Measurements from ENCODE around the gene NRXN2. TPM values are rescaled to one million over a fixed set of nuclear protein-coding genes. Genes with fewer than 3 reads are reported as not detected.

Gene NRXN2
- total RNA-seq, 1 experiment from 2014 or later: not detected

DNA sequence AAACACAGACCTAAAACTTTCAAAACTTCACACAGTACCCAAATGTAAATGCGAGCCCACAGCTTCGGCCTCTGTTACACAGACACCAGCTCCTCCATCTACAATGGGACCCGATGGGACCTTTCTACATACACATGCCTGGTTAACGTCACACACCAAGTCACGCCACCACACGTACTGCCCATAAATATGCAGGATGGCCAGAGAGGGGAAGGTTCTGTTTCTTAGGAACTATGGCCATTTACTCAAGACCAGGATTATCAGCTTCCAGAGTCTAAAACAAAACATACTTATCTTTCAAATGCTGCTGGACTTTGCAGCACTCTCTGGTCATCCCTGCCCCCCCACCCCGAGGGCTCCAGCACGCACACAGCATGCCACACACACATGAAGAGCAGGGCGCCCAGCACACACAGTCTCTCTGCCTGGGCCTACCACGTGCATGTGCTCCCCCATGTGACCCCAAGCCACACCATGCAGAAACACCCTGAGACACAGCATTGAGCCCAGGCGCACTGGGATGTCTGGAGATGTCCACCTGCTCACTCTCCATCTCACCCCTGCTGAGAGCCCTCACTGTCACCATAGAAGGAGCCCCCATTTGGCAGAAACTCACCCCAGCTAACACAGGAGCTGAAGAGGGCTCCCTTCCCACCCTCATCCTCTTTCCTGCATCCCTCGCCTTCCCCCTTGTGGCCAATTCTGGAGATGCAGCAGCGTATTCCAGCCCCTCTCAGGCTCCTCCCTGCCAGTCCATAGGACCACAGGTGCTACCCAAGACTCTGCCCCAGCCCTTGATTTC, 70.2 kb downstream of the NRXN2 start:
- DNase-seq: peak; percentile 89
- no peak overlapping the region for H3K27ac Mint-ChIP-seq (ENCODE audit: unreplicated experiment)
- CTCF ChIA-PET: interaction anchor here (0.6 to 3.9 kb wide), 11 partner anchors 18 to 817 kb away, joined by 3 to 15 read pairs (median 6); partner anchors contain the start of genes ESRRA, PRDX5 and TRMT112
- no TSS peak for BruUV-seq (replicated peaks)
- H3K9me3 Mint-ChIP-seq (ENCODE audit: low read depth, unreplicated experiment): no peaks in the 10 kb centered on the region
- no peaks in the 10 kb centered on the region for H3K36me3 Mint-ChIP-seq (ENCODE audit: insufficient read depth, unreplicated experiment)
- intact Hi-C loops (cut with micrococcal nuclease; ENCODE audit: unreplicated experiment): loop anchor here (2.0 to 5.0 kb wide), 2 partner anchors 204 to 295 kb away; partner anchors contain the start of gene RPS6KA4
- TF ChIP-seq, protein P1, sequence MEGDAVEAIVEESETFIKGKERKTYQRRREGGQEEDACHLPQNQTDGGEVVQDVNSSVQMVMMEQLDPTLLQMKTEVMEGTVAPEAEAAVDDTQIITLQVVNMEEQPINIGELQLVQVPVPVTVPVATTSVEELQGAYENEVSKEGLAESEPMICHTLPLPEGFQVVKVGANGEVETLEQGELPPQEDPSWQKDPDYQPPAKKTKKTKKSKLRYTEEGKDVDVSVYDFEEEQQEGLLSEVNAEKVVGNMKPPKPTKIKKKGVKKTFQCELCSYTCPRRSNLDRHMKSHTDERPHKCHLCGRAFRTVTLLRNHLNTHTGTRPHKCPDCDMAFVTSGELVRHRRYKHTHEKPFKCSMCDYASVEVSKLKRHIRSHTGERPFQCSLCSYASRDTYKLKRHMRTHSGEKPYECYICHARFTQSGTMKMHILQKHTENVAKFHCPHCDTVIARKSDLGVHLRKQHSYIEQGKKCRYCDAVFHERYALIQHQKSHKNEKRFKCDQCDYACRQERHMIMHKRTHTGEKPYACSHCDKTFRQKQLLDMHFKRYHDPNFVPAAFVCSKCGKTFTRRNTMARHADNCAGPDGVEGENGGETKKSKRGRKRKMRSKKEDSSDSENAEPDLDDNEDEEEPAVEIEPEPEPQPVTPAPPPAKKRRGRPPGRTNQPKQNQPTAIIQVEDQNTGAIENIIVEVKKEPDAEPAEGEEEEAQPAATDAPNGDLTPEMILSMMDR (IDR thresholded peaks at IDR 0.05; ENCODE audit: unreplicated experiment): peak; percentile 80
- H3K4me1 Mint-ChIP-seq (ENCODE audit: low read depth, unreplicated experiment): no peaks in the 10 kb centered on the region
- peaks cover 88% of the 10 kb centered on the region for H3K27me3 Mint-ChIP-seq (ENCODE audit: unreplicated experiment)
- H3K4me3 Mint-ChIP-seq (ENCODE audit: low read depth, unreplicated experiment): no peak overlapping the region

DNA sequence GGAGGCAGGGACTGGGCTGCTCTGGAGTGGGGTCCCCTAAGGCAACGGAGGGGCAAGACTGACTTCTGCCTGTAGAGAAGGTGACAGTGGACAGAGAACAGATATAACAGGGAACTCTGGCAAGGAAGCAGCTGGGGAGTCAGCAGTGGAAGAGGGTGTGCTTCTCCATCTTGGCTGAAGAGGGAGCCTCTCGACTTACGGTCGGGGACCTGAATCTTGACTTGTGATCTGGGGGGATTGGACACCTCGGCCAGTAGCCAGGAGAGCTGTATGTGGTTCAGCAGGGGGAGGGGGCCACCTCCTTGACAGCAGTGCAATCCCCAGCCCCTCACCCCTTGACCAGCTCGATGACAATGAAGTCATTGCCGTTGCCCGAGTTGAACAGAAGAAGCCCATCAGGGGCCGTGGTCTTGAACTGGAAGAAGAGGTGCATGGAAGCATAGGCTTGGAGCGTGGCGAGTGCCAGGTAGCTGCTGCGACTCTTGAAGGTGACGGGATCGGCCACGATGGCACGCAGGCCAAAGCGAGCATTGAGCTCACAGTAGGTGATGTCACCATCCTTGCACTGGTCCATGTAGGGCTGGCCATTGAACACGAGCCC, 72.0 kb downstream of the NRXN2 start:
- H3K27me3 Mint-ChIP-seq (ENCODE audit: unreplicated experiment): peaks cover 88% of the 10 kb centered on the region
- no peak overlapping the region for H3K4me3 Mint-ChIP-seq (ENCODE audit: low read depth, unreplicated experiment)
- DNase-seq: peak; percentile 11

DNA sequence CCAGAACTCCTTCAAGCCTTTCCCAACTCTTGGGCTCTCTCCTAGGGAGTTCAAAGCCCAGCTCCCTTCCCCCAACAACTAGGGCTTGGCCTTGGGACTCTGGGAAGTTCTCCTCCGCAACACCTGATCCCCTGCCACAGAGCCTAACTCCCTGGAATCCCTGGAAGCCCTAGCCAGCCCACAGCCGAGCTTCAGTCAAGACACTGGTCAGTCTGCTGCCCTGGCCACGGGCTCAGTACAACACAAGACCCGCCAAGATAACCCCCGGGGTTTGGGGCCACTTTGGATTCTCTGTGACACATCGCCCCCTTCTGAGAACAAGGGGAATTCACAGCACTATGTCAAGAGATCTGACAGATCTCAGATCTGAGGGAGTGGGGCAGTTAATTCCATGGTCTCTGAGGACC, 73.7 kb downstream of the NRXN2 start:
- intact Hi-C loops (cut with micrococcal nuclease; ENCODE audit: unreplicated experiment): no loop called here
- Mint-ChIP-seq H3K36me3 (ENCODE audit: insufficient read depth, unreplicated experiment) (no peaks in the 10 kb centered on the region), H3K27me3 (ENCODE audit: unreplicated experiment) (peaks cover 88% of the 10 kb centered on the region), H3K4me3 (ENCODE audit: low read depth, unreplicated experiment) (no peak overlapping the region), H3K9me3 (ENCODE audit: low read depth, unreplicated experiment) (no peaks in the 10 kb centered on the region), H3K4me1 (ENCODE audit: low read depth, unreplicated experiment) (no peaks in the 10 kb centered on the region), H3K27ac (ENCODE audit: unreplicated experiment) (no peak overlapping the region)
- no peak for DNase-seq
- no TSS peak for BruUV-seq (replicated peaks)
- CTCF ChIA-PET: interaction anchor here (0.8 to 3.9 kb wide), 4 partner anchors 15 to 294 kb away, joined by 3 to 11 read pairs (median 6); no protein-coding TSS in a partner anchor
- TF ChIP-seq, protein P1 (IDR thresholded peaks at IDR 0.05; ENCODE audit: unreplicated experiment): peak; percentile 43

More for the DNA sequence above, 72.0 kb downstream of the NRXN2 start:
- Mint-ChIP-seq H3K9me3 (ENCODE audit: low read depth, unreplicated experiment) (no peaks in the 10 kb centered on the region), H3K27ac (ENCODE audit: unreplicated experiment) (no peak overlapping the region), H3K36me3 (ENCODE audit: insufficient read depth, unreplicated experiment) (no peaks in the 10 kb centered on the region), H3K4me1 (ENCODE audit: low read depth, unreplicated experiment) (no peaks in the 10 kb centered on the region)
- CTCF ChIA-PET: interaction anchor here (0.6 to 3.9 kb wide), 8 partner anchors 17 to 333 kb away, joined by 3 to 11 read pairs (median 5); partner anchors contain the start of genes PRDX5 and TRMT112
- BruUV-seq (replicated peaks): no TSS peak
- intact Hi-C loops (cut with micrococcal nuclease; ENCODE audit: unreplicated experiment): loop anchor here (5.0 kb wide), 1 partner anchor 294 kb away; the partner anchor contains the start of gene RPS6KA4
- TF ChIP-seq, protein P1 (IDR thresholded peaks at IDR 0.05; ENCODE audit: unreplicated experiment): peak; percentile 57

DNA sequence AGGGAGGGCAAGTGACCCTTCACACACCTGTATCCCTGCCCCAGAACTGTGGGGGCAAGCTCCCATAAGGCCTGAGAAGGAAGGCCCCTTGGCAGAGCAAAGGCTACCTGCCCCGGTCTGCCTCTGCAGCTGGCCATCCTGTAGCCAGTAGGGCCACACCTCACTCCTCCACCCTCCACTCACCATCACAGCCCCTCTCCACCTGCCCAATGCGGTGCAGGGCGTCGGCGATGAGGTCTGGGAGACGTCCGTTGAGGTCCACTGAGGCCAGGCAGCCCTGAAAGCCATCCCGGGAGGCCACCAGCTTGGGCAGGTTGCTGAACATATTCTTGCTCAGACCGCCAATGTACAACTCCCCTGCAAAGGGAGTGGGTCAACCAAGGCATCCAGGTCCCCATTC, 74.4 kb downstream of the NRXN2 start:
- no peaks in the 10 kb centered on the region for H3K4me1 Mint-ChIP-seq (ENCODE audit: low read depth, unreplicated experiment)
- no peak overlapping the region for H3K27ac Mint-ChIP-seq (ENCODE audit: unreplicated experiment)
- no peaks in the 10 kb centered on the region for H3K9me3 Mint-ChIP-seq (ENCODE audit: low read depth, unreplicated experiment)
- no peaks in the 10 kb centered on the region for H3K36me3 Mint-ChIP-seq (ENCODE audit: insufficient read depth, unreplicated experiment)
- intact Hi-C loops (cut with micrococcal nuclease; ENCODE audit: unreplicated experiment): no loop called here
- peaks cover 90% of the 10 kb centered on the region for H3K27me3 Mint-ChIP-seq (ENCODE audit: unreplicated experiment)
- BruUV-seq (replicated peaks): no TSS peak
- no peak overlapping the region for H3K4me3 Mint-ChIP-seq (ENCODE audit: low read depth, unreplicated experiment)
- TF ChIP-seq, protein P1 (IDR thresholded peaks at IDR 0.05; ENCODE audit: unreplicated experiment): no peak
- CTCF ChIA-PET: interaction anchor here (0.8 kb wide), 1 partner anchor 83 kb away, joined by 3 read pairs; no protein-coding TSS in a partner anchor
- no peak for DNase-seq

All from Calu3 (cell line).